Stimulated activated CD4-positive, alpha-beta T cell treated with anti-CD3 and anti-CD28 coated beads, Interleukin-12 subunit alpha, Interleukin-12 subunit beta, amount 100 ng/mL, for 4 hours (primary cell): ENCODE data around the gene ZNF532.
"Not testable (repeated sequence)": the region's sequence is repeated elsewhere in the genome, so short reads cannot be mapped to it uniquely, and the experiment has no call there.

Source experiments
- DNase-seq: peaks from one replicate; pipeline ENCODE4 v3.0.0-alpha.2; 2020

The ZNF532 gene, protein sequence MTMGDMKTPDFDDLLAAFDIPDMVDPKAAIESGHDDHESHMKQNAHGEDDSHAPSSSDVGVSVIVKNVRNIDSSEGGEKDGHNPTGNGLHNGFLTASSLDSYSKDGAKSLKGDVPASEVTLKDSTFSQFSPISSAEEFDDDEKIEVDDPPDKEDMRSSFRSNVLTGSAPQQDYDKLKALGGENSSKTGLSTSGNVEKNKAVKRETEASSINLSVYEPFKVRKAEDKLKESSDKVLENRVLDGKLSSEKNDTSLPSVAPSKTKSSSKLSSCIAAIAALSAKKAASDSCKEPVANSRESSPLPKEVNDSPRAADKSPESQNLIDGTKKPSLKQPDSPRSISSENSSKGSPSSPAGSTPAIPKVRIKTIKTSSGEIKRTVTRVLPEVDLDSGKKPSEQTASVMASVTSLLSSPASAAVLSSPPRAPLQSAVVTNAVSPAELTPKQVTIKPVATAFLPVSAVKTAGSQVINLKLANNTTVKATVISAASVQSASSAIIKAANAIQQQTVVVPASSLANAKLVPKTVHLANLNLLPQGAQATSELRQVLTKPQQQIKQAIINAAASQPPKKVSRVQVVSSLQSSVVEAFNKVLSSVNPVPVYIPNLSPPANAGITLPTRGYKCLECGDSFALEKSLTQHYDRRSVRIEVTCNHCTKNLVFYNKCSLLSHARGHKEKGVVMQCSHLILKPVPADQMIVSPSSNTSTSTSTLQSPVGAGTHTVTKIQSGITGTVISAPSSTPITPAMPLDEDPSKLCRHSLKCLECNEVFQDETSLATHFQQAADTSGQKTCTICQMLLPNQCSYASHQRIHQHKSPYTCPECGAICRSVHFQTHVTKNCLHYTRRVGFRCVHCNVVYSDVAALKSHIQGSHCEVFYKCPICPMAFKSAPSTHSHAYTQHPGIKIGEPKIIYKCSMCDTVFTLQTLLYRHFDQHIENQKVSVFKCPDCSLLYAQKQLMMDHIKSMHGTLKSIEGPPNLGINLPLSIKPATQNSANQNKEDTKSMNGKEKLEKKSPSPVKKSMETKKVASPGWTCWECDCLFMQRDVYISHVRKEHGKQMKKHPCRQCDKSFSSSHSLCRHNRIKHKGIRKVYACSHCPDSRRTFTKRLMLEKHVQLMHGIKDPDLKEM (N-terminal part only)

DNA sequence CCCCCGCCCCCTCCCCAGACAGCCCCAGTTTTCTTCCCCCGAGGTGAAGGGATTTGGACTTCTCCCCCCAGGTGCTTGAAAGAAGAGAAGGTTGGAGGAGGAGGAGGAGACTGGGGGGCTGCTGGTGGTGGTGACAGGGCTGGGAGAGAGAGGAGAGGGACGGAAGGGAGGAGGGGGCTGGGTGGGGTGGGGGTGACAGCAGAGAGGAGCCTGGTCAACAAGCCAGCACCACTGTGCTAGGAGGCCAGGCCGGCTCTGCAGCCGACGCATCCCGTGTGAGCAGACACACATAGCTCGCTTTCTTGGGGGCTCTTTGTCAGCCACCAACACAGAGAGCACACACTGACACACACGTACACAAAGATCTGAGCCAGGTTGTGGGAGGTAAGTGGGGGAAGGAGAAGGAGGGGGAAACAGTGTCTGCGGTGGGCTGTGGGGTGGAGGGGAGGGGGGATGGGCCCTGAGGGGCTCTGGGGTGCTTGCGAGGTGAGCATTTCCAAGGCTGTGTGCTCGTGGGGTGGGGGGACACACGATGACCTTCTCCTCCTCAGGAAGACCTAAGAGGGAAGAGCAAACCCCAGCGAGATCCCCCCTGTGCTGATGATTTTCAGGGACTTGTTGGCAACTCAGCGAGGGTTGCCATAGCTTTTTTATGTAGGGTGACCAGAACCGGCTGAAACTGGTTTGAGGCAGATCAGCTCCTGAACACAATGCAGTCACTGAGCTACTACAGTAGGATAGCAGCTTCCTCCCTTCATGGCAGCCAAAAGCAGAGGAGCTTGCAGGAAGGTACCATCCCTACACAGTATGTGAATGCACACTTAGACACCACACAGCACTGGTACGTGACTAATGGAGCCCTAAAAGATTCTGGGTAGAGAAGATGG, at the start of gene ZNF532:
Gene ZNF532 (plus strand): TSS at position 732 of the 887 bp plus-strand sequence. CDS start 53,411 bp downstream, outside the sequence.
- no peak for DNase-seq

GRCh38 chr18:58819051-58819450, 45.6 kb upstream of the ZNF532 start:
- DNase-seq: no peak

- DNase-seq: no peak
Observed at GRCh38 chr18:58820251-58820650, 44.4 kb upstream of the ZNF532 start.

DNA sequence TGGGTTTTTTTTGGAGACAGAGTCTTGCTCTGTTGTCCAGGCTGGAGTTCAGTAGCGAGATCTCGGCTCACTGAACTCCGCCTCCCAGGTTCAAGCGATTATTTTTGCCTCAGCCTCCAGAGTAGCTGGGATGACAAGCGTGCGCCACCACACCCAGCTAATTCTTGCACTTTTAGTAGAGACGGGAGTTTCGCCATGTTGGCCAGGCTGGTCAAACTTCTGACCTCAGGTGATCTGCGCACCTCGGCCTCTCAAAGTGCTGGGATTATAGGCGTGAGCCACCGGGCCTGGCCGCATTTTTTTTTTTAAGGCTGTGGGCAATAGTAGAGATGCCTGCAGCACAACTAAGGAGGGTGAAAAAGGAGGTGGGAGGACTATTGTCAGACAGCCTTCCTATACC, 41.7 kb upstream of the ZNF532 start:
- DNase-seq: no peak

DNA sequence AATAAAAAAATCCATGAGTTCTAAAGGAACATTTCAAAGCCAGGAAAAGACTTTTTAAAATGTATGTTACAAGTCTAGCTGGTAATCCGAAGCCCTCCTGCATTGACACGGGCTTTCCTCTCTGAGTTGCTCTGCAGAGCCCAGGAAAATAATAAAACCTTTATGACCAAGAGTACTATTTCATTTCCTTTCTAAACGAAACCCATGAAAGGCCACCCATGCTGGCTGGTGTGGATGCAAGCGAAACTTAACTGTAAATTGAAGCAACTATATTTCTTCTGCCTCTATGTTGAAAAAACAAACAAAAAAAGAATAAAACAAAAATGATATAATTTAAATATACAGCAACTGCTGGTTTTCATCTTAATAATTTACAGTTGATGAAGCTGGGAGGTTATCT, 41.3 kb upstream of the ZNF532 start:
- no peak for DNase-seq

- DNase-seq: not testable (repeated sequence)
Observed at GRCh38 chr18:58826926-58827325, 37.8 kb upstream of the ZNF532 start.

DNA sequence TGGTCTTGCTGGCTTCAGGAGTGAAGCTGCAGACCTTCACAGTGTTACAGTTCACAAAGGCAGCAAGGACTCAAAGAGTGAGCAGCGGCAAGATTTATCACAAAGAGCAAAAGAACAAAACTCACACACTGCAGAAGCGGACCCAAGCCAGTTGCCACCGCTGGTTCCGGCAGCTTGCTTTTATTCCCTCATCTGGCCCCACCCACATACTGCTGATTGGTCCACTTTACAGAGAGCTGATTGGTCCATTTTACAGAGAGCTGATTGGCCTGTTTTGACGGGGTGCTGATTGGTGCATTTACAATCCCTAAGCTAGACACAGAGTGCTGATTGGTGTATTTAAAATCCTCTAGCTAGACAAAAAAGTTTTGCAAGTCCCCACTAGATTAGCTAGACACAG, 37.2 kb upstream of the ZNF532 start:
- DNase-seq: no peak

GRCh38 chr18:58827886-58828285, 36.8 kb upstream of the ZNF532 start:
- no peak for DNase-seq

- DNase-seq: no peak
Observed at GRCh38 chr18:58828399-58829121, 36.1 kb upstream of the ZNF532 start.

GRCh38 chr18:58829263-58829662, 35.4 kb upstream of the ZNF532 start:
- no peak for DNase-seq

DNA sequence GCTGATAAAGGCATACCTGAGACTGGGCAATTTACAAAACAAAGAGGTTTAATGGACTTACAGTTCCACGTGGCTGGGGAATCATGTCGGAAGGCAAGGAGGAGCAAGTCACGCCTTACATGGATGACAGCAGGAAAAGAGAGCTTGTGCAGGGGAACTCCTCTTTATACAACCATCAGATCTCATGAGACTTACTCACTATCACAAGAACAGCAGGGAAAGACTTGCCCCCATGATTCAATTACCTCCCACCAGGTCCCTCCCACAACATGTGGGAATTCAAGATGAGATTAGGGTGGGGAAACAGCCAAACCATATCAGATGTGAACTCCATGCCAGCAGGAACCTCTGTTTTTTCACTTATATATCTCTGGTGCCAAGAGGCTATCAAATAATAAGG, 34.8 kb upstream of the ZNF532 start:
- not testable (repeated sequence) for DNase-seq

DNA sequence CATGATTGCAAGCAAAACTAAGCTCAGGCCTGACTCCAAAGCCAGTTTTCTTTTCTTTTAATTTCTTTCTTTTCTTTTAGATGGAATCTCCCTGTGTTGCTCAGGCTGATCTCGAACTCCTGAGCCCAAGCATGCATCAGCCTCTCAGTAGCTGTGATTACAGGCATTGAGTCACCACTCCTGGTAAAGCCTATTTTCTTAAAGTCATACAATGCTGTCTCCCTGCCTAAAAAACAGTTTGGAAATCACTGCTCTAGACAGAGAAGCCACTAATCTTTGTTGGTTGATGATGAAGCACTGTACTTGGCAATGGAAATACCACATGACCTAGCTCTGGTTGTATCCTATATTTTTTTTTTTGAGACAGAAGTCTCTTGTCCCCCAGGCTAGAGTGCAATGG, 33.1 kb upstream of the ZNF532 start:
- DNase-seq: no peak

GRCh38 chr18:58838165-58838860, 26.4 kb upstream of the ZNF532 start:
- no peak for DNase-seq

DNA sequence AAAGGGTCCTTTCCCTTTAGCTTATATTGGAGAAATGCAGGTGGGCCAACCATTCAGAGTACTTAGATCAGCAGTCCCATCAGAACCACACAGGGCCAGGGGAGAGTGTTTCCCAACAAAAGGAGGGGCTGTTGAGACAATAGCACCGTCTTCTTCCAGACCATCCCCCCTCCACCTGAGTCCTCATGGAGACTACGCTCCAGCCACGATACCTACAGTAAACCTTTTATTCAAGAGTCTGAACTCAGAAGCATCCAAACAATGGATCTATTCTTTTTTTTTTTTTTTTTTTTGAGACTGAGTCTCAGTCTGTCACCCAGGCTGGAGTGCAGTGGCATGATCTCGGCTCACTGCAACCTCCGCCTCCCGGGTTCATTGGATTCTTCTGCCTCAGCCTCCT, 25.7 kb upstream of the ZNF532 start:
- DNase-seq: no peak

DNA sequence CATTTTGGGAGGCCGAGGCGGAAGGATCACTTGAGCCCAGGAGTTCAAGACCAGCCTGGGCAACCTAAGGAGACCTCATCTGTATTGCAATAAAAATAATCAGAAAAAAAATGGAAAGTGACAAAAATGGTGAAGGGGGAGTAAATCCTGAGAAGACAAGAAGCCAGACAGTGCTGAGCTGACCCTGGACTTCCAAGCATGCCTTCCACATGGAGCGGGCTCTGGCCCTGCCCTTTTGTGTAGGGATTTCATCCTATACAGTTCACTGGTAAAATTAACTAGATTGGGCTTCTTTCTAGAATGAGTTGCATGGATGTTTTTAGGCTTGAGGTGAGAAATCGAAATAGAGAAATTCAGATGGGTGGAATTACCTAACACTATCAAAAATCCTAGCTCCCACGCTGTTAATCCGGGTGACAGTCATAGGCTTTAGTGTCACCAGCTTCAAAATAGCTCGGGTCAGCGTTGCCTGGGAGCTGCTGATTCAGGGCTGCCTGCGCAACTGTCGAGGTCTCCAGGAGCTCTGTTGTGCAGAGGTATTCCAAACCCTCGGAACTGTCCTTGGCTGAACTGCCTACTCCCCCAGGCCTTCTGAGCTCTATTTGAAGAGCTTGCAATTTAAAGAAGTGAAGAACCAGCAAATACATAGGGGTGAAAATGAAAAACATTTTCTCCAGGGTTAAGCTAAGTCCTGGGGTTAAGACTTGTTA, 21.5 kb upstream of the ZNF532 start:
- no peak for DNase-seq

DNA sequence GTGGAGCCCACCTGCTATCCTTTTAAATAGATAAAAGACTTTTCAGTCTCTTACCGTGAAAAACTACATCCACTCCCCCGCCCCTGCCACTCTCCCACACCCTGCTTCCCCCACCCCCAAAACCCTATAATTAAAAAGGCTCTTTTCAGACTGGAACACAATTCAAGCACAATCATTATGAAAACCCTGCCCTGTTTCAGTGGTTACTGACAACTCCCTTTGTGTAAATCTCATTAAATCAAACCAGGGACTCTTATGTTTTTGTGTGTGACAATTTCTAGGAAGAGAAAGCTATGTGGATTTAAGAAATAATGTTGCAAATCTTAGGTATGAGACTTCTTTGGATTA, 21.0 kb upstream of the ZNF532 start:
- DNase-seq: no peak

GRCh38 chr18:58844871-58845270, 19.8 kb upstream of the ZNF532 start:
- DNase-seq: no peak

- no peak for DNase-seq
Observed at GRCh38 chr18:58845928-58846724, 18.6 kb upstream of the ZNF532 start.

DNA sequence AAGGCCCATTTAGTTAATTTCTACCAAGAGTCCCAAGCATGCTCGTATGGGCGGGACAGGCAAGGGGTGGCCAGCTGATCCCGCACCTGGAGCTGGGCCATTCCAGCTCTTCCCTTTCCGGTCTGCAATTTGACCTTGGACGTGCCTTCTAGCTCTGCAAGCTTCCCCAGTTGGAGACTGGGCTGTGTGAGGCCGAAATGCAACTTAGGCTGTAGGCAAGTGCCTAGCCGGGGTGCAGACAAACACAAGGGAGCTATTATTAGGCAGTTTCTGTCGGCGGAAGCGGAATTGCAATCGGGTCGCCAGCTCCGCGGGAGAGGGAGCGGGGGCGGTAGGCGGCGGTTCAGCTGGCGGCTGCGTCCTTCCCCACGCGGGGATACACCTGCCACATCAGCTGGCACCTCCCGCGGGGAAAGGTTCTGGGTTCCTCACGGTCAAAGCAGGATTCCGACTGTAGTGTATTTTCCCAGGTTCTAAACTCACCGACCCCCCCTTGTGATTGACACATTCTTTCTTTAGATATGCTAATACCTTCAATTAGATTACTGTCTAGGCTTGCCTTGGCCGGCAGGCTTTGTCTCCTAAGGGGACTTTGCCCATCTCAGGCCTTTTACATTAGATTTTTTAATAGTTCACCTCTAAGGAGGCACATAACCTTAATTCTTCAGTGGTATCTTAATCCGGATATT, 17.1 kb upstream of the ZNF532 start:
- no peak for DNase-seq
